ENCODE results near the gene KDELR3.

GRCh38 chr22:38448945-38449745 is 18.8 kb upstream of the KDELR3 start:
- no peak for TF ChIP-seq CTCF (IDR thresholded peaks at IDR 0.05)
- TF ChIP-seq RFX5 (IDR thresholded peaks at IDR 0.05; ENCODE audit: low read length): no peak
- no peak for TF ChIP-seq ZBTB33 (IDR thresholded peaks at IDR 0.05; ENCODE audit: borderline replicate concordance, low read depth)
- no peak for TF ChIP-seq EZH2phosphoT487 (IDR thresholded peaks at IDR 0.05; ENCODE audit: borderline replicate concordance, low read depth)
- no peak for TF ChIP-seq YY1 (IDR thresholded peaks at IDR 0.05; ENCODE audit: low read depth)
